Naive thymus-derived CD8-positive, alpha-beta T cell (primary cell): ENCODE results near the gene ACADS. TPM values are rescaled to one million over a fixed set of nuclear protein-coding genes. Genes with fewer than 3 reads are reported as not detected.
"Not testable (repeated sequence)": the region's sequence is repeated elsewhere in the genome, so short reads cannot be mapped to it uniquely, and the experiment has no call there.

Experiments used
- ATAC-seq, 2 donors: fragments of 150-1000 bp; cut with Tn5 transposase in 1 of 2; sonication (Bioruptor Pico), chemical (Tn5 transposase) in 1 of 2; 1 replicate in 1 of 2; 2 replicates in 1 of 2; pipeline ENCODE4 v1.10.0; 2021; ENCODE audit warnings: mild to moderate bottlenecking in 2 of 2, moderate library complexity in 2 of 2
- POLR2A ChIA-PET: fragments of 350-600 bp; sonication (Branson Sonifier 250); formaldehyde crosslinking; loops from one replicate; lab custom pipeline; 2021; ENCODE audit warnings: antibody characterized with exemption; lab: Charles Lee
- DNase-seq, 10 donors: peaks; one replicate each; pipeline versions ENCODE4 v3.0.0 to v3.0.0-alpha.2; 2020 to 2022
- H3K27ac Mint-ChIP-seq, 10 donors: one replicate each; pipeline ENCODE4 v1.8.0; 2020 to 2022; ENCODE audit warnings: mild to moderate bottlenecking in 10 of 10, mixed read lengths in 10 of 10, moderate library complexity in 4 of 10, inconsistent platforms in 1 of 10
- H3K27me3 Mint-ChIP-seq, 5 donors: one replicate each; pipeline ENCODE4 v1.8.0; 2021 to 2022; ENCODE audit warnings: mixed read lengths in 5 of 5
- H3K36me3 Mint-ChIP-seq, 3 donors: one replicate each; pipeline ENCODE4 v1.8.0; 2020 to 2022; ENCODE audit warnings: mixed read lengths in 3 of 3, mild to moderate bottlenecking in 2 of 3, inconsistent platforms in 1 of 3
- H3K4me1 Mint-ChIP-seq, 4 donors: one replicate each; pipeline ENCODE4 v1.8.0; 2021 to 2022; ENCODE audit warnings: mixed read lengths in 4 of 4
- H3K4me3 Mint-ChIP-seq, 10 donors: one replicate each; pipeline ENCODE4 v1.8.0; 2020 to 2022; ENCODE audit warnings: mild to moderate bottlenecking in 10 of 10, mixed read lengths in 10 of 10, moderate library complexity in 6 of 10, inconsistent platforms in 1 of 10
- H3K9me3 Mint-ChIP-seq, 9 donors: one replicate each; pipeline ENCODE4 v1.8.0; 2020 to 2022; ENCODE audit warnings: mixed read lengths in 9 of 9, mild to moderate bottlenecking in 3 of 9, inconsistent platforms in 1 of 9, moderate library complexity in 1 of 9
- polyA plus RNA-seq, 3 donors: library from polyadenylated mRNA; unstranded; fragments of 300-500 nt; fragmentation: Illumina TruSeq; gene quantifications; one replicate each; pipeline ENCODE4 v1.2.3, GENCODE V29; 2021
- total RNA-seq, 8 experiments: library from RNA in 2 of 8; stranded (reverse) in 2 of 8; gene quantifications; one replicate each; pipeline ENCODE4 v1.2.3 and lab custom pipeline; 2021 to 2026

Gene ACADS
- total and polyA plus RNA-seq, 5 experiments from 2014 or later, result 14.7 to 25.7 (median 17.7) TPM

- H3K36me3 Mint-ChIP-seq, result peaks cover 8 to 75% (median 28%) of the 10 kb centered on the region in 3 donors
- POLR2A ChIA-PET, result no interaction called here
- no peak overlapping the region for H3K27ac Mint-ChIP-seq
Observed at GRCh38 chr12:120720234-120720986, 5.2 kb upstream of the ACADS start.

GRCh38 chr12:120720987-120721801 lies 4.4 kb upstream of the ACADS start:
- peaks cover 12 to 26% (median 22%) of the 10 kb centered on the region in 4 donors for H3K4me1 Mint-ChIP-seq
- H3K36me3 Mint-ChIP-seq, result peaks cover 8 to 69% (median 28%) of the 10 kb centered on the region in 3 donors
- DNase-seq, result no peak
- no peak overlapping the region for H3K4me3 Mint-ChIP-seq
- H3K27me3 Mint-ChIP-seq, result no peaks in the 10 kb centered on the region
- no peak overlapping the region for H3K27ac Mint-ChIP-seq
- POLR2A ChIA-PET, result no interaction called here
- no peaks in the 10 kb centered on the region for H3K9me3 Mint-ChIP-seq
- no peak for ATAC-seq

More at GRCh38 chr12:120720234-120720986, 5.2 kb upstream of the ACADS start:
- Mint-ChIP-seq H3K4me3 (no peak overlapping the region), H3K27me3 (no peaks in the 10 kb centered on the region), H3K9me3 (no peaks in the 10 kb centered on the region), H3K4me1 (peaks cover 10 to 23% (median 18%) of the 10 kb centered on the region in 4 donors)
- no peak for ATAC-seq
- no peak for DNase-seq

GRCh38 chr12:120721866-120722265 lies 3.8 kb upstream of the ACADS start:
- POLR2A ChIA-PET, result interaction anchor here (0.9 kb wide), 1 partner anchor 222 kb away, joined by 3 read pairs; no protein-coding TSS in a partner anchor
- no peak overlapping the region for H3K4me3 Mint-ChIP-seq
- no peak overlapping the region for H3K27ac Mint-ChIP-seq
- H3K36me3 Mint-ChIP-seq, result peaks cover 4 to 62% (median 22%) of the 10 kb centered on the region in 3 donors
- H3K27me3 Mint-ChIP-seq, result no peaks in the 10 kb centered on the region
- H3K9me3 Mint-ChIP-seq, result no peaks in the 10 kb centered on the region
- peaks cover 11 to 33% (median 28%) of the 10 kb centered on the region in 4 donors for H3K4me1 Mint-ChIP-seq
- ATAC-seq (no peak), DNase-seq (no peak)

- peaks cover 11 to 38% (median 29%) of the 10 kb centered on the region in 4 donors for H3K4me1 Mint-ChIP-seq
- no peaks in the 10 kb centered on the region for H3K9me3 Mint-ChIP-seq
- POLR2A ChIA-PET, result interaction anchor here (0.9 kb wide), 1 partner anchor 221 kb away, joined by 3 read pairs; no protein-coding TSS in a partner anchor
- ATAC-seq (no peak), DNase-seq (no peak)
- peaks cover 4 to 53% (median 20%) of the 10 kb centered on the region in 3 donors for H3K36me3 Mint-ChIP-seq
- no peaks in the 10 kb centered on the region for H3K27me3 Mint-ChIP-seq
- H3K4me3 Mint-ChIP-seq, result no peak overlapping the region
- no peak overlapping the region for H3K27ac Mint-ChIP-seq
Observed at GRCh38 chr12:120722784-120723183, 2.8 kb upstream of the ACADS start.

- ATAC-seq, result no peak
- no peaks in the 10 kb centered on the region for H3K9me3 Mint-ChIP-seq
- POLR2A ChIA-PET, result no interaction called here
- peak overlapping the region in 8 of 10 donors; percentile 4 to 71 (median 56) for H3K27ac Mint-ChIP-seq
- H3K4me1 Mint-ChIP-seq, result peaks cover 8 to 32% (median 26%) of the 10 kb centered on the region in 4 donors
- H3K36me3 Mint-ChIP-seq, result peaks cover 0 to 50% (median 14%) of the 10 kb centered on the region in 3 donors
- H3K27me3 Mint-ChIP-seq, result no peaks in the 10 kb centered on the region
- no peak for DNase-seq
- H3K4me3 Mint-ChIP-seq, result peak overlapping the region; percentile 79 to 95 (median 93)
Observed at GRCh38 chr12:120724720-120725119, 906 bp upstream of the ACADS start.

- H3K36me3 Mint-ChIP-seq, result peaks cover under 1 to 48% (median 14%) of the 10 kb centered on the region in 3 donors
- DNase-seq (no peak), ATAC-seq (no peak)
- H3K4me3 Mint-ChIP-seq, result peak overlapping the region; percentile 79 to 95 (median 93)
- no peaks in the 10 kb centered on the region for H3K9me3 Mint-ChIP-seq
- no peaks in the 10 kb centered on the region for H3K27me3 Mint-ChIP-seq
- H3K4me1 Mint-ChIP-seq, result peaks cover 10 to 32% (median 26%) of the 10 kb centered on the region in 4 donors
- POLR2A ChIA-PET, result interaction anchor here (0.6 kb wide), 1 partner anchor 1171 kb away, joined by 4 read pairs; no protein-coding TSS in a partner anchor
- peak overlapping the region in 9 of 10 donors; percentile 4 to 71 (median 56) for H3K27ac Mint-ChIP-seq
Observed at GRCh38 chr12:120725151-120725658, 421 bp upstream of the ACADS start.

GRCh38 chr12:120726510-120726793 lies 826 bp downstream of the ACADS start:
- Mint-ChIP-seq H3K4me3 (peak overlapping the region; percentile 90 to 96 (median 93)), H3K9me3 (no peaks in the 10 kb centered on the region), H3K4me1 (peaks cover 11 to 32% (median 26%) of the 10 kb centered on the region in 4 donors), H3K36me3 (peaks cover 5 to 46% (median 18%) of the 10 kb centered on the region in 3 donors), H3K27me3 (no peaks in the 10 kb centered on the region), H3K27ac (peak overlapping the region in 9 of 10 donors; percentile 45 to 95 (median 80))
- ATAC-seq, result no peak
- POLR2A ChIA-PET, result no interaction called here
- no peak for DNase-seq

- POLR2A ChIA-PET, result no interaction called here
- H3K27ac Mint-ChIP-seq, result peak overlapping the region in 1 of 10 donors; percentile 95
Observed at GRCh38 chr12:120726961-120727360, 1.3 kb downstream of the ACADS start.

GRCh38 chr12:120732198-120732597 lies 6.6 kb downstream of the ACADS start:
- not testable (repeated sequence) for H3K4me1 Mint-ChIP-seq, H3K9me3 Mint-ChIP-seq

More at GRCh38 chr12:120726961-120727360, 1.3 kb downstream of the ACADS start:
- DNase-seq, result no peak
- Mint-ChIP-seq H3K36me3 (peaks cover 5 to 43% (median 18%) of the 10 kb centered on the region in 3 donors), H3K4me1 (peaks cover 11 to 31% (median 24%) of the 10 kb centered on the region in 4 donors), H3K4me3 (peak overlapping the region in 7 of 10 donors; percentile 91 to 95 (median 93)), H3K9me3 (no peaks in the 10 kb centered on the region), H3K27me3 (no peaks in the 10 kb centered on the region)
- no peak for ATAC-seq

GRCh38 chr12:120733574-120733973 lies 7.9 kb downstream of the ACADS start:
- peaks cover 0 to 6% (median 1%) of the 10 kb centered on the region in 4 donors for H3K4me1 Mint-ChIP-seq
- POLR2A ChIA-PET, result no interaction called here
- ATAC-seq (no peak), DNase-seq (no peak)
- H3K36me3 Mint-ChIP-seq, result peaks cover 5 to 28% (median 18%) of the 10 kb centered on the region in 3 donors
- H3K9me3 Mint-ChIP-seq, result no peaks in the 10 kb centered on the region
- no peaks in the 10 kb centered on the region for H3K27me3 Mint-ChIP-seq
- H3K27ac Mint-ChIP-seq, result peak overlapping the region in 1 of 10 donors; percentile 73
- no peak overlapping the region for H3K4me3 Mint-ChIP-seq

More at GRCh38 chr12:120732198-120732597, 6.6 kb downstream of the ACADS start:
- H3K4me3 Mint-ChIP-seq, ATAC-seq, H3K27ac Mint-ChIP-seq, H3K27me3 Mint-ChIP-seq, DNase-seq, POLR2A ChIA-PET: not testable (repeated sequence)
- peaks cover 5 to 32% (median 20%) of the 10 kb centered on the region in 3 donors for H3K36me3 Mint-ChIP-seq

- peaks cover 5 to 24% (median 17%) of the 10 kb centered on the region in 3 donors for H3K36me3 Mint-ChIP-seq
- no peak for ATAC-seq
- H3K27ac Mint-ChIP-seq, result peak overlapping the region in 1 of 10 donors; percentile 1
- H3K4me1 Mint-ChIP-seq, result peaks cover 0 to 4% (median 1%) of the 10 kb centered on the region in 4 donors
- no peak for DNase-seq
- no peaks in the 10 kb centered on the region for H3K27me3 Mint-ChIP-seq
- H3K4me3 Mint-ChIP-seq, result no peak overlapping the region
- POLR2A ChIA-PET, result no interaction called here
- no peaks in the 10 kb centered on the region for H3K9me3 Mint-ChIP-seq
Observed at GRCh38 chr12:120734210-120734609, 8.6 kb downstream of the ACADS start.

GRCh38 chr12:120735181-120735580 lies 9.6 kb downstream of the ACADS start:
- no peak for ATAC-seq
- DNase-seq, result no peak
- Mint-ChIP-seq H3K36me3 (peaks cover 5 to 16% (median 11%) of the 10 kb centered on the region in 3 donors), H3K4me1 (peaks cover 0 to under 1% (median 0%) of the 10 kb centered on the region in 4 donors), H3K27ac (no peak overlapping the region), H3K27me3 (no peaks in the 10 kb centered on the region), H3K4me3 (no peak overlapping the region), H3K9me3 (no peaks in the 10 kb centered on the region)
- POLR2A ChIA-PET, result no interaction called here
